Panc1 (cell line): ENCODE data around the gene PCBD1.

Experiments used
- POLR2AphosphoS5 ChIP-seq: IDR thresholded peaks from 2 replicates; pipeline ENCODE4 v1.6.1; 2012; ENCODE audit warnings: mild to moderate bottlenecking, low read depth, low read length, moderate library complexity
- REST ChIP-seq, 2 experiments: IDR thresholded peaks; 2 replicates each; pipeline ENCODE4 v1.6.1; 2011 to 2012; ENCODE audit warnings: low read depth in 2 of 2, control low read depth in 1 of 2, low read length in 1 of 2, mild to moderate bottlenecking in 1 of 2, moderate library complexity in 1 of 2; ENCODE audit not compliant: insufficient read depth in 1 of 2
- SIN3A ChIP-seq: IDR thresholded peaks from 2 replicates; pipeline ENCODE4 v1.6.1; 2012; ENCODE audit warnings: low read depth, mild to moderate bottlenecking, low read length, moderate library complexity, borderline replicate concordance; ENCODE audit not compliant: insufficient read depth
- TCF7L2 ChIP-seq: IDR thresholded peaks from 2 replicates; pipeline ENCODE4 v1.6.1; 2011; ENCODE audit warnings: mild to moderate bottlenecking, low read depth, low read length, inconsistent platforms
- TF ChIP-seq, protein P1 (sequence below): fragments of 450-650 bp; IDR thresholded peaks from 2 replicates; pipeline ENCODE4 v1.5.1; 2017; ENCODE audit warnings: mild to moderate bottlenecking

DNA sequence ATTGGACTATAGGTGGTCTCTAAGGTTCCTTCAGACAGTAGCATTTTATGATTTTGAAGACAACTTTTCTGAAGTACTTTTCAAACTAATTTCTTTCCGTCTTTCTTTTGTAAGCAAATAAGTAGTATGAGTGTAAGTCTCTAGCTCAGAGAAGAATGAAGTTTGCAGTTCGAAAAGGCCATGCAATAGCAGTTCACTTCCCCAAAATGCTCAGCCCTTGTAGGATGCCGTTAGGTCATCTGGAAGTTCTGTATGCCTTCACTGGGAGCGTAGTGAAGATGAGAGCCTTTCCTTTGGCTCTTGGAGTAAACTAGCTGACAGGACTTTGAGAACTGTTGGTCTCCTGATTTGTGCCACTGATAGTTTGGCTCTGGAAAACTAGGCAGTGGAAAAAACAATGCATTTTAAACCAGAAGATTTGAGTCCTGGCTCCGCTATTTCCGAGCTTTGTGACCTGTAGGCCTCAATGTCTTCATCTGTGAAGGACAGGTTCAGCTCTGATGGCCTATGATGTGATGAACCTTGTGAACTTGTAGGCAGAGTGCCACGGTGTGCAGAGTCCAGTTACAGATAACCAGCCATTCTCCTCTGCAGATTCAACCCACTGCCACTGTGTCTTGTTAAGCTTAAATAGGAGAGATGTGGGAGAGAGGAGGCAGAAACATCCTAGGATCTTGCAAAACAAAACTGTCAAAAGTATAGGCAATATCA, 53.8 kb downstream of the PCBD1 start:
- TF ChIP-seq, protein P1, sequence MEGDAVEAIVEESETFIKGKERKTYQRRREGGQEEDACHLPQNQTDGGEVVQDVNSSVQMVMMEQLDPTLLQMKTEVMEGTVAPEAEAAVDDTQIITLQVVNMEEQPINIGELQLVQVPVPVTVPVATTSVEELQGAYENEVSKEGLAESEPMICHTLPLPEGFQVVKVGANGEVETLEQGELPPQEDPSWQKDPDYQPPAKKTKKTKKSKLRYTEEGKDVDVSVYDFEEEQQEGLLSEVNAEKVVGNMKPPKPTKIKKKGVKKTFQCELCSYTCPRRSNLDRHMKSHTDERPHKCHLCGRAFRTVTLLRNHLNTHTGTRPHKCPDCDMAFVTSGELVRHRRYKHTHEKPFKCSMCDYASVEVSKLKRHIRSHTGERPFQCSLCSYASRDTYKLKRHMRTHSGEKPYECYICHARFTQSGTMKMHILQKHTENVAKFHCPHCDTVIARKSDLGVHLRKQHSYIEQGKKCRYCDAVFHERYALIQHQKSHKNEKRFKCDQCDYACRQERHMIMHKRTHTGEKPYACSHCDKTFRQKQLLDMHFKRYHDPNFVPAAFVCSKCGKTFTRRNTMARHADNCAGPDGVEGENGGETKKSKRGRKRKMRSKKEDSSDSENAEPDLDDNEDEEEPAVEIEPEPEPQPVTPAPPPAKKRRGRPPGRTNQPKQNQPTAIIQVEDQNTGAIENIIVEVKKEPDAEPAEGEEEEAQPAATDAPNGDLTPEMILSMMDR: no peak
- TF ChIP-seq TCF7L2: no peak
- no peak for TF ChIP-seq REST (IDR thresholded peaks at IDR 0.05; ENCODE audit: insufficient read depth in 1 of 2, low read depth in 2 of 2, low read length in 1 of 2)
- no peak for TF ChIP-seq POLR2AphosphoS5
- no peak for TF ChIP-seq SIN3A
